NCI-H510A treated with DMSO at 0.1 percent for 48 hours (cell line): ENCODE data around the gene MALRD1.

Experiments
- DNase-seq: peaks from one replicate; lab custom pipeline; 2025; lab: John Stamatoyannopoulos, UW

The MALRD1 gene

GRCh38 chr10:19654576-19654975, 606.0 kb downstream of the MALRD1 start:
- no peak for DNase-seq

DNA sequence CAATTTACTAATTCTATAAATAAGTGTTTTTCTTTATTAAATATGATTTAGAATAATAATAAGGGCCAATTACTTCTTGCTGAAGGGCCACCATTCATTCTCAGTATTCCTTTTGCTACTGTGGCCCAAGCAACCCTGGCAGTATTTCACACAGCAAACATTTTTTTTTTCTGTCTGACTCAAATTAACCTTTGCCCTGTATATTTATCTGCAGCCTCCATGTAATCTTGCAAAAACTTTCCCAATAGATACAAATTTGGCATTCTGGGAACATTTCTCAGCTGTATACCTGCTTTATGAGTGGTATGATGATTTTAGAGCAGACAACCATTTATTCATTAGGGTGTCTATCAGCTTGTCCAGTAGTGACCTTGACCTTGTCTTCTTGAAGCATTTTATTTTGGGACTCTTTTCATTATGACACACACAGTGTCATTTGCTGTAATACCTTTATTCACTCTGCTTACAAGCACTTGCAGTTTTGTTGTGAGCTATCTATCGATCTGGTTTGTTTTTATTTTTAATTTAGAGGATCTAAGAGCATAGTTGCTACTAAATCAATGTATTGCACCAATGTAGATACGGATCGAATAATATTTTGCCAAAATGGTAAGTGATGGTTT, 607.9 kb downstream of the MALRD1 start:
- no peak for DNase-seq

- no peak for DNase-seq
Measured at GRCh38 chr10:19658131-19658530, 609.5 kb downstream of the MALRD1 start.

DNA sequence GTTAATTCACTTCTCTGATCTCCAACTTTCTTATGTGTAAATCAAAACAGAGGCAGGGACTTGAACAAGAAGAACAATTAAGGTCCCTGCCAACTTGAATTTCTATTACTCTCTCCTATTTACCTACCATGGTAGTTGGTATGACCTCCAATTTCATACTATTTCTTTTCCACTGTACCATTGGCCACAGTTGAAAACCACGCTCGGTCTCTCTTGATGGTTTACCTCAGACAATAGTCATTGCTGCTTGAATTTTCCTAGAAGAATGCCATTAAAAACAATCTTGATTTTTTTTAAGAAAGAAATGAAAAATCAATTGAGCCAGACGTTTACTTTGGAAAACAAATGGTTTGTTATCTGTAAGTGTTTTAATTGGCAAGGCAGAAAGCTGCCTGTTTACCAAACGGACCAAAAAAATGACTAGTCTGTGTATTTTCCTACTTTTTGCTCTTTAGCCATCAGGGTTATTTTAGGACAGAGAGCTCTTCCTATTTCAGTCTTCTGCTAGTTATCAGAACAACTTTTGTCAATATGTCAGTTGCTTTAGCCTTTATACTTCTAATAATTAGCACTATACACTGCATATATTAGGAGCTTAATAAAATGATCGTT, 610.1 kb downstream of the MALRD1 start:
- no peak for DNase-seq

GRCh38 chr10:19659920-19660655, 611.5 kb downstream of the MALRD1 start:
- no peak for DNase-seq

DNA sequence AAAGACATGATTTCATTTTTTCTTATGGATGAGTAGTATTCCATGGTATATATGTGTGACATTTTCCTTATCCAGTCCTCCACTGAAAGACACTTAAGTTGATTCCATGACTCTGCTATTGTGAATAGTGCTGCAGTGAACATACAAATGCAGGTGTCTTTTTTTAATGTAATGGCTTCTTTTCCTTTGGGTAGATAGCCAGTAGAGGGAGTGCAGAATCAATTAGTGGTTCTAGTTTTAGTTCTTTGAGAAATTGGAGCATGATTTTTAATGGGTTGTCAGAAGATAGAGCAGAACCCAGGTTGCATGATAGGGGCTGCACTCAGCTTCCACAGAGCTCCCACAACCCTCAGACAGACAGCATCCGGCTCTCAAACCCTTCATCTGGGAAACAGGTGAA, 614.7 kb downstream of the MALRD1 start:
- no peak for DNase-seq

- no peak for DNase-seq
Measured at GRCh38 chr10:19668116-19668515, 619.5 kb downstream of the MALRD1 start.

GRCh38 chr10:19676063-19676462, 627.5 kb downstream of the MALRD1 start:
- no peak for DNase-seq

- no peak for DNase-seq
Measured at GRCh38 chr10:19683356-19683755, 634.8 kb downstream of the MALRD1 start.

DNA sequence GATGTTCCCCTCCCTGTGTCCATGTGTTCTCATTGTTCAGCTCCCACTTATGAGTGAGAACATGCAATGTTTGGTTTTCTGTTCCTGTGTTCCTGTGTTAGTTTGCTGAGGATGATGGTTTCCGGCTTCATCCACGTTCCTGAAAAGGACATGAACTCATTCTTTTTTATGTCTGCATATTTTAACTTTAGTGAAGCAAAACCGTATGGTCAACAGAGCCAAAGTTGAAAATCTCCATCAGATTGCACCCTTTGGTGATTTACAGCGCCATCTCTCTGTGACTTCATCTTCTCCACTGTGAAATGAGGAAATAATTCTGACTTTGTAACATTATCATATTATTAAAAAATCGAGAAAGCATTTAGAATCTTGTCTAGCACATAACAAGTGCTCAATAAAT, 635.4 kb downstream of the MALRD1 start:
- no peak for DNase-seq

DNA sequence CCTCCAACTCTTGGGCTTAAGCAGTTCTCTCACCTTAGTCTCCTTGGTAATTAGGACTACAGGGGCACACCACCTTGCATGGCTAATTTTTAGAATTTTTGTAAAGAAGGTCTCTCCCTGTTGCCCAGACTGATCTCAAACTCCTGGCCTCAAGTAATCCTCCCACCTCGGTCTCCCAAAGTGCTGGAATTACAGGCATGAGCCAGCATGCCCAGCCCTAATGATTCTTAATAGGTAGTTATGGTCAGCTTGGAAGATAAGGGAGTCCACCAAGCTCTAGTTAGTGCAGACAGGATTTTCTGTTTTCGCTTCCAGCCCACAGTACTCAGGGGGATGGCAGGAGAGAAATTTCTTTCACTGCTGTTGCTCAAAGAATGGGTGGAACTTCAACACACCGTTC, 639.7 kb downstream of the MALRD1 start:
- DNase-seq: no peak

DNA sequence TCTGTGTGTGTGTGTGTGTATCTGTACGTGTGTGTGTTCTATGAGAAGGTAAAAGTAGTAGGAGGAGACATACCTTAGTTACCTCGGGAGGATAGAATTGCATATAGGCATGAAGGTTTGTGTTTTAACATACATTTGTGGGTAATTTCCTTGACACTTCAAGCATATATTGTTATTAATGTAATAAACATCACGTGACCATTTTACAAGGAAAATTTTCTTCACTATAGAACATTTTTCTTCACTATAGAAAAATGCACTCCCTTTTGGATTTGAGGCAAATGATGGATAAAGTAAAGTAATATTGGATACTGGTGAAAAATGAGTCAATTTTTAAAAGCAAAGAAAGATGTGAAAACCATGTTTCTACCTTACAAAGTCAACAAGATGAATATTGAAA, 640.6 kb downstream of the MALRD1 start:
- DNase-seq: no peak

- DNase-seq: no peak
Measured at GRCh38 chr10:19699299-19699698, 650.7 kb downstream of the MALRD1 start.

- DNase-seq: no peak
Measured at GRCh38 chr10:19701427-19702052, 652.9 kb downstream of the MALRD1 start.

DNA sequence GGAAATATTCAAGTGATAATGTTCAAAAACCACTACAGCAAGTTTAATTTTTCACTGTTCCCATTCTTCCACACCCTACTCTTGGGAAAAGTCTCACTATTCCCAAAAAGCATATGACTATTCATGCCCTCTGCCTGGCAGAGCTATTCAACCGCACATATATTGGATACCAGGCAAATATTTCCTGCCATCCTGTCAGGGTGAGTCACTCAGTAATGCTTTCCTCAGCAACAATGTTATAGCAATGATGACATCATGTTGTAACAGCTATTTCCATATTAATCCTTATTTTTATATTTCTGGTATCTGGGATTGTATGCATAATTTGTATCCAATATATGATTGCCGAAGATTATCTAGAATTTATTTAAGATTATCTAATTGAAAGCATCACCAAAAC, 653.6 kb downstream of the MALRD1 start:
- DNase-seq: no peak

DNA sequence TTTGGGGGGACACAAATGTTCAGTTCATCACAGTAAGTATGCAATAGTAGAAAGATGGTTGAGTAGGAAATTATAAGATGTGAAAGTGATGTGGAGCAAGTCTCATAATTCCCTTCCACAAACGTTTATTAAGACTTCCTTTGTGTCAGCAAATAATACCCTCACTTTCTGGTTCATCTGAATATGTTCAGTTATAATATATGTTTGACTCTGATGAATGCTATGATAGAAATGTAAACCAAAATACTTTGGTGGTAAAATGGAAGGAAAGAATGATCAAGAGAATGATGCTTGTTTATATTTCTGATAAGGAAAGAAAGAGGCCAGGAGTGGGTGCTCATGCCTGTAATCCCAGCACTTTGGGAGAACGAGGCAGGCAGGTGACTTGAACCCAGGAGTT, 655.9 kb downstream of the MALRD1 start:
- DNase-seq: no peak

GRCh38 chr10:19705250-19705649, 656.6 kb downstream of the MALRD1 start:
- DNase-seq: no peak

DNA sequence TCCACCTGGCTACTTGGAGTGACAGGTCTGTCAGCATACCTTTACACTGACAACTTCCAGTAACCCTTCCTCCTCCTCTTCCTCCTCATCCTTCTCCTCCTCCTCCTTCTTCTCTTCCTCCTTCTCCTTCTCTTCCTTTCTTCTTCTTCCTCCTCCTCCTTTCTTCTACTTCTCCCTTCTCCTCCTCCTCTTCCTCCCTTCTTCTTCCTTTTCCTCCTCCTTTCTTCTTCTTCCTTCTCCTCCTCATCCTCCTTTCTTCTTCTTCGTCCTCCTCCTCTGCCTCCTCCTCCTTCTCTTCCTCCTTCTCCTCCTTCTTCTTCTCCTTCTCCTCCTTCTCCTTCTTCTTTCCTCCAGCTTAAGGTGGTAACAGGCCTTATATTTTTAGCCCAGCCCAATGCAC, 658.3 kb downstream of the MALRD1 start:
- DNase-seq: no peak

GRCh38 chr10:19707376-19707775, 658.8 kb downstream of the MALRD1 start:
- no peak for DNase-seq

GRCh38 chr10:19708031-19708430, 659.4 kb downstream of the MALRD1 start:
- no peak for DNase-seq

- no peak for DNase-seq
Measured at GRCh38 chr10:19710600-19710999, 662.0 kb downstream of the MALRD1 start.

GRCh38 chr10:19713159-19713558, 664.6 kb downstream of the MALRD1 start:
- DNase-seq: no peak
